Astrocyte of the cerebellum (primary cell): ENCODE measurements around the gene TMEM145.
A peak's percentile ranks its signal among the peaks of the same experiment; 100 is the strongest.

Source experiments
- DNase-seq: peaks from one replicate; pipeline ENCODE4 v3.0.0-alpha.2; 2011; ENCODE audit warnings: low read depth
- H3K4me3 ChIP-seq: 2 replicates; pipeline ENCODE4 v1.5.1; 2011; ENCODE audit warnings: mild to moderate bottlenecking, low read depth, low read length, moderate library complexity
- in situ Hi-C: cut with HindIII; loops from 2 replicates; pipeline ENCODE4 v1.10.0; 2017; ENCODE audit warnings: low sequenced_read_pairs
- TF ChIP-seq, protein P1 (sequence below): IDR thresholded peaks from 2 replicates; pipeline ENCODE4 v1.5.1; 2012; ENCODE audit warnings: low read length, low read depth, moderate library complexity, mild to moderate bottlenecking; ENCODE audit errors: missing control alignments

TMEM145 gene

DNA sequence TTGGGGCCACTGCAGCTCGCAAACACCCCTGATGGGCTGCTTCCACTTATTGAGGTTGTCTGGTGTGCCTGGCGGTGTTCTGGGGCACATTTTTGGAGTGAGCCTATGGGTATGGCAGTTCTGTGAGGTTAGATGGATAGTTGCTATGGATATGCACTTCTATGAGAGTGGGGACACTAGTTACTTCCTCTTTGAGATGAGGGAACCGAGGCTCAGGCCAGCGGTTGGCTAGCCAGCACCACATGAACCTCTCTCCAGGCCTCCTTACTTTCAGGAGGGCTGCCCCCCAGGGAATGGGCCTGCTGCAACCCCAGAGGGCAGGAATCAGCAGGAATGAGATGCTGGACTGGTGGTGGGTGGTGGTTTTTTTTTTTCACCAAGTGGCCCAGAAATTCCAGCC is 24.7 kb upstream of the TMEM145 start:
- in situ Hi-C loops: no loop called here
- no peak overlapping the region for H3K4me3 ChIP-seq
- DNase-seq: no peak
- TF ChIP-seq, protein P1, sequence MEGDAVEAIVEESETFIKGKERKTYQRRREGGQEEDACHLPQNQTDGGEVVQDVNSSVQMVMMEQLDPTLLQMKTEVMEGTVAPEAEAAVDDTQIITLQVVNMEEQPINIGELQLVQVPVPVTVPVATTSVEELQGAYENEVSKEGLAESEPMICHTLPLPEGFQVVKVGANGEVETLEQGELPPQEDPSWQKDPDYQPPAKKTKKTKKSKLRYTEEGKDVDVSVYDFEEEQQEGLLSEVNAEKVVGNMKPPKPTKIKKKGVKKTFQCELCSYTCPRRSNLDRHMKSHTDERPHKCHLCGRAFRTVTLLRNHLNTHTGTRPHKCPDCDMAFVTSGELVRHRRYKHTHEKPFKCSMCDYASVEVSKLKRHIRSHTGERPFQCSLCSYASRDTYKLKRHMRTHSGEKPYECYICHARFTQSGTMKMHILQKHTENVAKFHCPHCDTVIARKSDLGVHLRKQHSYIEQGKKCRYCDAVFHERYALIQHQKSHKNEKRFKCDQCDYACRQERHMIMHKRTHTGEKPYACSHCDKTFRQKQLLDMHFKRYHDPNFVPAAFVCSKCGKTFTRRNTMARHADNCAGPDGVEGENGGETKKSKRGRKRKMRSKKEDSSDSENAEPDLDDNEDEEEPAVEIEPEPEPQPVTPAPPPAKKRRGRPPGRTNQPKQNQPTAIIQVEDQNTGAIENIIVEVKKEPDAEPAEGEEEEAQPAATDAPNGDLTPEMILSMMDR: no peak

DNA sequence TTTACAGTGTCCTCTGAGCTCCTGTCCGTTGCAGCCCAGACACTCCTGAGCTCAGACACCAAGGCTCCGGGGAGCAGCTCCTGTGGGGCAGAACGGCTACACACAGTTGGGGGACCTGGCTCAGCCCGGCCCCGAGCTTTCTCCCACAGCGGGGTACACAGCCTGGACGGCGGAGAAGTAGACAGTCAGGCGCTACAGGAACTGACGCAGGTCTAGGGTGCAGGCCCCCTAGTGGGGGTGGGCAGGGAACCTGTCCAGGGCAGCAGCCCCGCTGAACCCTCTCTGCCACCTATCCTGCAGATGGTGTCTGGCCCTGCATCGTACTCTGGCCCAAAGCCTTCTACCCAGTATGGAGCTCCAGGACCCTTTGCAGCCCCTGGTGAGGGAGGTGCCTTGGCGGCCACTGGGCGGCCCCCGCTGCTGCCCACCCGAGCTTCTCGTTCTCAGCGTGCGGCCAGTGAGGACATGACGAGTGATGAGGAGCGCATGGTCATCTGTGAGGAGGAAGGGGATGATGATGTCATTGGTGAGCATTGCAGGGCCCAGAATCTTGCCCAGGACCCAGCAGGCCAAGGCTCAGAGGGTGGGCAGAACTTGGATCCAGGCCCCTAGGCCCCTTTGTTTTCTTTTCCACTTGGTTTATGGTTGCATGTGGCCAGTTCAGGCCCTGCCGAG is 24.1 kb upstream of the TMEM145 start:
- in situ Hi-C loops: no loop called here
- TF ChIP-seq, protein P1: no peak
- no peak for DNase-seq
- H3K4me3 ChIP-seq: no peak overlapping the region

DNA sequence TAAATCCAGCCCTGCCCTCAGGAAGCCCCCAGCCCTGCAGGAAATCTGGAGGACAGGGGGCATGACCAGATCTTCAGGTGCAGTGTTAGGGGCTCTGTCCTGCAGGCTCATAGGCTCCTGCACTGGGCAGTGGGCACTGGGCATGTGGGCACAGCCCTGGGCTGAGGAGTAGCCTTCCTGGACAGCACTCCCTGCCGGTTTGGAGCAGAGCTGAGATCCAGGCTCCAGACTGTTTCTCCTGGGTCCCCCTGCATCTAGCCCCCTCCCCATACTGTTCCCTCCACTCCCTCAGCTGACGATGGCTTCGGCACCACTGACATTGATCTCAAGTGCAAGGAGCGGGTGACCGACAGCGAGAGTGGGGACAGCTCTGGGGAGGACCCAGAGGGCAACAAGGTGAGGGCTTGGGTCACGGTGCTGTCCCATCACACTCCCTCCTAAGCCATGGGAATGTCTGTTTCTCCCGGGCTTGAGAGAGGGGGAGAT is 23.5 kb upstream of the TMEM145 start:
- in situ Hi-C loops: no loop called here
- TF ChIP-seq, protein P1: no peak
- no peak overlapping the region for H3K4me3 ChIP-seq
- no peak for DNase-seq

DNA sequence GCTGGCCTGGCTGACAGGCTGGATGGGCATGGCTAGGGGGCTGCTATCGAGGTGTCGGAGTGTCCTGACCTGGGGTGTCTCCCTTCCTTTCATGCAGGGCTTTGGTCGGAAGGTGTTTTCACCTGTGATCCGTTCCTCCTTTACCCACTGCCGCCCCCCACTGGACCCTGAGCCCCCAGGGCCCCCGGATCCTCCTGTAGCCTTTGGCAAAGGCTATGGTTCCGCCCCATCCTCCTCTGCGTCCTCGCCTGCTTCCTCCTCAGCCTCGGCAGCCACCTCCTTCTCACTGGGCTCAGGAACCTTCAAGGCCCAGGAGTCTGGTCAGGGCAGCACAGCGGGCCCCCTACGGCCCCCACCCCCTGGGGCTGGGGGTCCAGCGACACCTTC is 23.0 kb upstream of the TMEM145 start:
- H3K4me3 ChIP-seq: no peak overlapping the region
- TF ChIP-seq, protein P1: no peak
- in situ Hi-C loops: no loop called here
- no peak for DNase-seq

DNA sequence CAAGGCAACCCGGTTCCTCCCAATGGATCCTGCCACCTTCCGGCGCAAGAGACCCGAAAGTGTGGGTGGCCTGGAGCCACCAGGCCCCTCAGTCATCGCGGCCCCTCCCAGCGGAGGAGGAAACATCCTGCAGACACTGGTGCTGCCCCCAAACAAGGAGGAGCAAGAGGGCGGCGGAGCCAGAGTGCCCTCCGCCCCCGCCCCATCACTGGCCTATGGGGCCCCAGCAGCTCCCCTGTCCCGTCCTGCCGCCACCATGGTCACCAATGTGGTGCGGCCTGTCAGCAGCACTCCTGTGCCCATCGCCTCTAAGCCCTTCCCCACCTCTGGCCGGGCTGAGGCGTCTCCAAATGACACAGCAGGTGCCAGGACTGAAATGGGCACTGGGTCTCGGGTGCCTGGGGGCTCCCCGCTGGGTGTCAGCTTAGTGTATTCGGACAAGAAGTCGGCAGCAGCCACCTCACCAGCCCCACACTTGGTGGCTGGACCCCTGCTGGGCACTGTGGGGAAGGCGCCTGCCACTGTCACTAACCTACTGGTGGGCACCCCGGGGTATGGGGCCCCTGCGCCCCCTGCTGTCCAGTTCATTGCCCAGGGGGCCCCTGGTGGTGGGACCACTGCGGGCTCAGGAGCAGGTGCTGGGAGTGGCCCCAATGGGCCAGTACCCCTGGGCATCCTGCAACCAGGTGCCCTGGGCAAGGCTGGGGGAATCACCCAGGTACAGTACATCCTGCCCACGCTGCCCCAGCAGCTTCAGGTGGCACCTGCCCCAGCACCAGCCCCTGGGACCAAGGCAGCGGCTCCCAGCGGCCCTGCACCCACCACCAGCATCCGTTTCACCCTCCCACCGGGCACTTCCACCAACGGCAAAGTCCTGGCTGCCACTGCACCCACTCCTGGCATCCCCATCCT is 22.3 kb upstream of the TMEM145 start:
- TF ChIP-seq, protein P1: peak; percentile 17
- no peak overlapping the region for H3K4me3 ChIP-seq
- DNase-seq: no peak
- in situ Hi-C loops: no loop called here

DNA sequence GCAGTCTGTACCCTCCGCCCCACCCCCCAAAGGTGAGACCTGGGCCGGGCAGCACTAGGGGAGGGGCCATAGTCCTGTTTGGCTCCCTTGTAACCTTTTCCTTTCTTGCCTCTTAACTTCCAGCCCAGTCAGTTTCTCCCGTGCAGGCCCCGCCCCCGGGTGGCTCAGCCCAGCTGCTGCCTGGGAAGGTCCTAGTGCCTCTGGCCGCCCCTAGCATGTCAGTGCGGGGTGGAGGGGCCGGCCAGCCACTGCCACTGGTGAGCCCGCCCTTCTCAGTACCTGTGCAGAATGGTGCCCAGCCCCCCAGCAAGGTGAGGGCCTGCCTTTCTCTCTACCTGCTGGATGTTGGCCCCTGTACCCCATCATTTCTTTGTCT is 21.7 kb upstream of the TMEM145 start:
- in situ Hi-C loops: no loop called here
- no peak for DNase-seq
- no peak overlapping the region for H3K4me3 ChIP-seq
- TF ChIP-seq, protein P1: no peak
